Activated CD8-positive, alpha-beta memory T cell treated with anti-CD3 and anti-CD28 coated beads for 4 hours (primary cell): ENCODE data around the gene XG.
"Not testable (repeated sequence)": the region's sequence is repeated elsewhere in the genome, so short reads cannot be mapped to it uniquely, and the experiment has no call there.

ENCODE experiments used
- DNase-seq, 2 donors: peaks; one replicate each; pipeline ENCODE4 v3.0.0-alpha.2; 2020; ENCODE audit warnings: low read depth in 2 of 2

The XG gene, protein sequence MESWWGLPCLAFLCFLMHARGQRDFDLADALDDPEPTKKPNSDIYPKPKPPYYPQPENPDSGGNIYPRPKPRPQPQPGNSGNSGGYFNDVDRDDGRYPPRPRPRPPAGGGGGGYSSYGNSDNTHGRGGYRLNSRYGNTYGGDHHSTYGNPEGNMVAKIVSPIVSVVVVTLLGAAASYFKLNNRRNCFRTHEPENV

DNA sequence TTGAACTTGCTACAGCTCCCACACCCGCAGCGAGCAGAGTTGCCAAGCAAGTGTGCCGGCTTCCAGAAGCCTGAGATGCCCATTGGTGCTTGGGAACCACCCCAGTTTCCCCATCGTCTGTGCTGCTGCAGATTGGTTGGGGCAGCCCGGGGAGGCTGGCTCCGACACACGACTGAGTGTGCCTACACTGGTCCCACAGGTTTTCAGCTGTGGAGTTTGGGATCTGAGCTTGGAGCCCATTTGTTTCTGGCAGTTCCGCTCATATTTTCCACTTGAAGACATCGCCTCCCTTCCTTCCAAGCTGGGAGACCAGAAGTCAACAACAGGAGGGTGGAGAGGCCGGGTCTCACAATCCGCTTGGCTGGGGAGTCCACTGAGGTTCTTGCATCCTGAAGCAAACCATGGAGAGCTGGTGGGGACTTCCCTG lies at the start of gene XG:
Gene XG (plus strand): TSS at position 167 of the 427 bp plus-strand sequence. CDS start 235 bp downstream, at position 402.
- not testable (repeated sequence) for DNase-seq

DNA sequence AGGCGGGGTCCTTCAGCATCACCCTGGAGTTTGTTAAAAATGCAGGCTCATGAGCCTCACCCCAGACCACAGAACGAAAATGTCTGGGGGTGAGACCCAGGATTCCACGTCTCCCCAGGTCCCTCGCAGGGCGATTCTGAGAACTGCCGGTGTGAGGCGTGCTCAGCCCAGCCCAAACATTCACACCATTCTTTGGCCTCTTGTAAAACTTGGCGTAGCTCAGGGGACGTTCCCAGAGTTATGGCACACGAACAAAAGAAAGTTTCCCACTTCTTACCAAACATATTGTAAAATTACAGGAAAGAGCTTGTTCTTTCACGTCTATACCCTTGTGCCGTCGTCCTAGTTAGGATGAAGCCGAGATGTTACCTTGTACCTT lies 47.9 kb upstream of the XG start:
- DNase-seq = no peak

DNA sequence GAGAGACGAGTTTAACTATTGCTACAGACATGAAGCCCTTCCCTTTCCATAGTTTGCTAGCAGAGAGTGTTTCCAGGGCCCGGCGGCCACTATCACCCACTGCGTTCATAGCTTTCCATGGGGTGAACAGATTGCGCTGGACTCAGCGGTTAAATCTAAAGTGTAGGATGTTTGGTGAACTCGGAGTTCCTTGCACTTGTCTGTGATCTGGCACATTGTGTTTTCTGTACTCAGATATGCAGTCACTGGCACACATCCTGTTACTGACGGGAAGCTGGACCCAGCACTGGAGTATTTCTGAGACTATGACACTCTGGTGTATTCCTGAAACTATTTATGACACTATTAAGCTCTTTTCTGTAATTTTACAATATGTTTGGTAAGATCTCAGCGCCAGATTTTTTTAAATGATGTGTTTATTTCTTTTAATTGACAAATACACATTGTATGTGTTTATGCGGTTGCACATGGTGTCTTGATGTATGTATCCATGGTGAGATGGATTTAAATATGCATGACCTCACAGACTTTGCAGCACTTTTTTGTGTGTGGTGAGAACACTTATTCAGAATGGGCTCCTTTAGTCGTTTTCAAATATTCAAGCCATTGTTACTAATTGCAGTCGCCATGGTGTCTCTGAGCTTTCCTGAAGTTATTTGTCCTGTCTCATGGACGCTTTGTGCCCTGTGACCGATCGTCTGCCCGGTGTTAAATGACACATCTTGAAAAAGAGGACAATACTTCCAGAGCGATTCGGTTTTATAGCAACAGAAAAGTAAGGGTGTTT lies 46.6 kb upstream of the XG start:
- no peak for DNase-seq

DNA sequence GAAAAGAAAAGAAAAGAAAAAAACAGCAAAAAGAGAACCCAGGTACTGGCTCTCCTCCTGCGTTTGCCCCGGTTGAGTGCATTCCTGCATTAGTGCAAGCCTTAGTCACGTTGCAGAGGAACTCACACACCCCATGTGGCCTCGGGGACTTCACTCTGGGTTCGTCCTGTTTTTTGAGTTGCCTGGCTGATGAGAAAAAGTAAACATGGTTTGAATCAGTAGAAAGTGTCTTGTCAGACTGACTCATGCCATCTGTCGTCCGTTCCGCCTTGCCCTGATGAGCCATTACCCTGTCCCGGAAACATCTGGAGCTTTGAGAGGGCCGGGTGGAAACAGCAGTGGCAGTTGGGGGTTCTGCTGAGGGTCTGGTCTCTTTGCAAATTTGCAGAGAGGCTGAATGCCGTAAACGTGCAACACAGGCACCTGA lies 44.5 kb upstream of the XG start:
- DNase-seq = peak in 1 of 2 donors; percentile 50

DNA sequence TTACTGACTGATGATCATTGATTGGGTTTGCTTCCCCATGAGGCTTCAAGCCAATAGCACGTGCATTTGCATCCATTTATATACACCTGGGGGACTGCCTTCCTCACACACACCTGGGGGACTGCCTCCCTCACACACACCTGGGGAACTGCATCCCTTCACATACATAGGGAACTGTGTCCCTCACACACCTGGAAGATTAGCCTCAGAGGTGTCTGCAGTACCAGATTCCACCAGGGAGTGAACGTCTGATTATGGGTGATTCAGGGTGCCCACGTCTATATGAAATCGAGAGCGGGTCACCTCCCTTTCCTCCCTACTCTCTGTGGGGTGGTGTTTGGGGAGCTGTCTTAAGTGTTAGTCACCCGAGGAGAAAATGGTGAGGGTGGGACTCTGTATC lies 43.8 kb upstream of the XG start:
- no peak for DNase-seq

DNA sequence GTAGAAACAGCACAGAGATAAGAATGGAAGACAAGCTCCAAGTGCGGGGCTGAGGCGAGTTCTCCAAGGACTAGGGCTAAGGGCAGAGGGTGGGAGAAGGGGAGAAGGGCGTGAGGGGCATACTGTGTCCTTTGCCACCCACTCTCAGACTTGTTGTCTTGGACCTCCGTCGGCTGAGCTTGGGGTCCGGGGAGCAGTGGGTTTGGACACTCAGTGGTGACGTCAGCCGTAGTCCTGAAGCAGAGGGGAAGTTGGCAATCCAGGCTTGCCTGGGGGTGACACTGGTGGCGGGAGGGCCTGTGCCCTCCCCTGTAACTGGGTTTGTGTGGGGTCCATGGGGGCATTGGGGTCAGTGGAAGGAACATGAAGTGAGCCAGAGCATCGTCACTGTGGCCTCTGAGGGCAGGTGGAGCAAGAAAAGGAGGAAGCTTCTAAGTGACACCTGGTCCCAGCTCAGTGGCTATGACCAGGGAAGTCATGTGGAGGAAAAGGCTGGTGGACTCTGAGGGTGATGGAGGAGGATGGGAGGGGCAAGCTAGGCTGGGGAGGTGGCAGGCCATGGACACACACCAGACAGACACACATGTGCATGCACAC lies 43.1 kb upstream of the XG start:
- DNase-seq = no peak

DNA sequence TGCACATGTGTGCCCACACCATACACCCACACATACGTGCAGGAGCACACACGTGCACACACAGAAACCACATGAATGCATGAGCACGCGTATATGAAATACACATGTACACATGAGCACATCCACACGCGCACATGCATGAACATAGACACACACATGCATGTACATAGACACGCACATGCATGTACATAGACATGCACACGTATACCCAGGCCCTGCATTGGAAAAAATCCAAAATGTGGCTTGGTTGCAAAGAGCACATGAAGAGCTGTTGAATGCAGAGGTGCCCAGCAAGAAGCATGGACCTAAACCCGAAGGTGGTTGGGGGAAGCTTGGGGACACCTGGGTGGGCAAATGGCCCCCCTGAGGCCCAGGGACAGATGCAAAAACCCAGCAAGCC lies 42.3 kb upstream of the XG start:
- no peak for DNase-seq

DNA sequence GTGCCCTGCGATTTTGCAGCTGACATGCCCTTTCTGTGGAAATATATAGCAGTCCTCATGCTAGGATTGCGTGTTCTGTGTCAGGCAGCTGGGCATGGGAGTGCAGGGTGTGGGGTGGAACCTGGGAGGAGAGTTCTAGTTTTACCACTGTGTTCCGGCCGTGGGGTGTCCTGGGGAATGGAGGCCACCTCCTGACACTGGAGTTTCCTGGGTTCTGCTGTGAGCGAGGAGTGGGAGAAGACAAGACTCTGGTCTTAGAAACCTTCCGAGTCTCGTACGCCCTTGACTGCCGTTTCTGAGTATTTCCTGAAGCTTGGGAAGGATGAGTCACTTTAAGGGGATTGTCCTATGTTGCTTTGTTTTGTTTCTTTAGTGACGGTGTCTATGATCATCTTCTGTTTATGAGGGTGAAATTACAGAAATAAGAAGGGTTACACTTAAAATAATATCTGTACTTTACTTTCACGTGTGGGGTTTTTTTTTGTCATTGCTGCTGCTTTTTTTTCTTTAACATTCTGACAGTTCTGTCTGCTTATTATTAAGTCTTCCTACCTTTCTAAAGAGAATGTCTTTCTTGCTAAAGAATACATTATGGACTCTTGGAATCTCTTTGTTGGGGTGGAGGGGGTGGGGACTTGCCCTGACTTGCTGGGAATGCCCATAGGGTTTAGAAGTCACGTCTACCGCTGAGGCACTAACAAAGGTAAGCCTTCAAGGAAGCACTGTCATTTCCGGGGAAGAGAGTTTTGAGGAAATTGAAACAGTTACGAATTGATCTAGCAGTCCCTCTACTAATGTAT lies 41.6 kb upstream of the XG start:
- no peak for DNase-seq

DNA sequence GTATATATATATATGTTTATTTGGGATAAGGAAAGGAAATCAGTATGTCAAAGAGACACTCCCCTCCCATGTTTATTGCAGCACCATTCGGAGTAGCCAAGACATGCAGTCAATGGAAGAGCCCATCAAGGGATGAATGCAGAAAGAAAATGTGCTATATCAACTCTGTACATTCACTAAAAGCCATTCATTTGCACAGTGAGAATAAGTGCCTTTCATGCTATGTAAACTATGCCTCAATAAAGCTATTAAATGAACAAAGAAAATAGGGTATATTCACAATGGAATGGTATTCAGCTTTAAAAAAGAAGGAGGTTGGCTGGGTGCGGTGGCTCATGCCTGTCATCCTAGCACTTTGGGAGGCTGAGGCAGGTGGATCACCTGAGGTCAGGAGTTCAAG lies 40.4 kb upstream of the XG start:
- no peak for DNase-seq

DNA sequence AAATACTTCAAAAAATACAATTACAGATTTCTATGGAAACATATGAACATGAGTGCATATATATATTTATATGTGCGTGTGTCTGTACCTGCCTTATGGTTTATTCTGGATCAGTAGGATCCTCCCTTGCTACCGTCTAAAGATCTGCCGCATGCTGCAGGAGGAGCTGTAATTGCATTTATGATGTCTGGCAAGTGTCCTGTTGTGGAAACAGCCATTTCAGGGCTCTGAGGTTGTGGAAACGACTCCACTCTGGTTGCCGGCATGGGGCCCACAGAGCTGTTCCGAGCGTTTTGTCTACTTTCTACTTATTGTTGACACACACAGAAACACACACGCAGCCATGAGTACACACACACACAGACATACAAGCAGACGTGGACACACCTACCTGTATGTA lies 39.4 kb upstream of the XG start:
- DNase-seq = no peak

DNA sequence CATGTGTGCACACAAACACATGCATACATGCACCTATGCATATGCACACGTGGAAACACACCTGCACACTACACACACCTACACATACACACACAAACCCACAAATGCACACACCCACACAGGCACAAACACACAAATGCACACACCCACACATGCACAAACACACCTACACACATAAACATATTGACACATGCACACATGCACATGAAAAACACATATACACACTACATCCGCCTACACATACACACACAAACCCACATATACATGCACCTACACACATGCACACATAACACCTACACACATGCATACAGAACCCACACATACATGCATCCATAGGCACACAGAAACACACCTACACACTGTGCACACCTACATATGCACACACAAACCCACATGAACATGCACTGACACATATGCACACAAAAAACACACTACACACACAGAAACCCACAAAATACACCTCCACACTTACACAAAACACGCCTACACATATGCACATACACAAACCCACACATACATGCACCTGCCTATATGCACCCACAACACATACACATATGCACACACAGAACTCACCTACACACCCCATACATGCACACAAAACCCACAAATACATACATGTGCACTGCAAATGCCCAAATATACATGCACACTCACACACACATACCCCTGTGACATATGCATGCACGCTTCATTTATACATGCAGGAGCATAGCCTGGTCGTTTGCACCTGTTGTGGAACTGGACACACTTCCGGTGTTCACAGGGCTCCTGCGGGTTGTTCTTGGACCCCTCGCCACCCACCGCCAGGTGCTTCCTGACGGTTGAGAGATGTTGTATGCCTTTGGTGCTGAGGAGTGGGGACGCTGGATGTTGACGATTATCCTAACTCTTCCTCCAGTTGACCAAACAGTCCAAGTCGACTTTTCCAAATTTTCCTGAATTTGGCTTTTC lies 38.7 kb upstream of the XG start:
- DNase-seq = no peak

DNA sequence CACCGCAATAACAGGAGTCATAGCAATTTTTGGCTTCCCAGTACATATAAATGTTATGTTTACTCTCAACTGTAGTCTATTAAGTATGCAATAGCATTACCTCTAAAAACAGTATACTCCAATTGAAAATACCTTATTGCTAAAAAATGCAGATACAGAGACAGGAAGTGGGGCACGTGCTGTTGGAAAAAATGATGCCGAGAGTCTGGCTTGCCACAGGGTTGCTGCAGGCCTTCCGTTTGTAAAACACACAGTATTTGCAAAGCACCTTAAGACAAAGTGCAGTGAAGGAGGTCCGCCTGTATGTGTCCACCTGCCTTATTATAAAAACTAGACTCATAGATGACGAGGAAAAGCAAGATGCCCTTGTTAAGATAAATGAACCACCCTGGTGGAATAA lies 37.3 kb upstream of the XG start:
- DNase-seq = no peak

DNA sequence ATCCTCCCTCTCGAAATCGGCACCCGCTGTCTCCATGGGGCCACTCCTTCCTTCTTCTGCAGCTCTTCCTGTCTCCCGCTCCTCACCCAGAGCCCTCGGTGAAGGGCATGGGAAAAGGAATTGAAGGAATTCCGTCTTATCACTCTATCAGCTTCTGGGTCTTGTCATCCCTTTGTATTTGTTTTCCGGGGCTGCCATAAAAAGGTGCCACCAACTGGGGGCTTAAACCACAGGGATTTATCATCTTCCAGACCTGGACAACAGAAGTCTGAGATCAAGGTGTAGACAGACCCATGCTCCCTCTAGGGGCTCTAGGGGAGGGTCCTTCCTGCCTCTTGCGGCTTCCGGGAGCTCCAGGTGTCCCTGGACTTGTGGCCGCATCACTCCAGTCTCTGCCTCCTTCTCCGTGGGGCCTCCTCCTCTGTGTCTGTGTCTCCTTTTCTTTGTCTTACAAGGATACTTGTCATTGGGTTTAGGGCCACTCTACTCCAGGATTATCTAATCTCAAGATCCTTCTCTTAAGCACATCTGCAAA lies 36.7 kb upstream of the XG start:
- DNase-seq = no peak

DNA sequence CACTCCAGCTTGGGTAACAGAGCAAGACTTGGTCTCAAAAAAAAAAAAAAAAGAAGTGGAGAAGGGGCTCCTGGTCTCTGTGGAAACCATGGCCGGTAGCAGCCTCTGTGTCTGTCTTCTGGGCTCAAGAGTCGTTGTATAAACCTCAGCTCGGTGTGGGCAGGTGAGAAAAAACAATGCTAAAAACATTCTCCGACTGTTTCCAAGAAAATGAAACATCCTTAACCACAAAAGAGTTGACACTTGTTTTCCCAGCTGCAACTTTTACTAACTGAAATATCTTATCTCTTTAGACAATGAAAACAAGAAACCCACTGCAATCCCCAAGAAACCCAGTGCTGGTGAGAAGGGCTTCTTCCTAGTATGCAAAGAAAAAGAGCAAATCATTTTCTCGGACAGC lies 34.5 kb upstream of the XG start:
- DNase-seq = no peak

DNA sequence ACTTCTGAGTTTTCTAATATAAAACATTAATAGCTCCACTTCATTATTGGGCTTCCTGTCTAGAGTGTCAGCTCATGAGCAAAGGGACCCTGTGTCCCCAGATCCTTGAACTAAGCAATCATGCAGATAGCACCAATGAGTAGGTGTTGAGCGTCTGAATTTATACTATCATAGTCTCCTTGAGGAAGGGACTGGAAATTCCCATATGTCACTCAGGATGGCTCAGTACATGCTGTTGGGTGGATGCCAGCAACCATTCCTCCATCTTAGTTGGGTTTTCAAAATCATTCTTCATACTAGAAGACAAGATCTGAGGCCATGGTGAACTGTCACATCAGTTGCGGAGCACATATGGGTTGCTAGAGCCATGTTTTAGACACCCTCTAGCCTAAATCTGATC lies 33.0 kb upstream of the XG start:
- DNase-seq = no peak

DNA sequence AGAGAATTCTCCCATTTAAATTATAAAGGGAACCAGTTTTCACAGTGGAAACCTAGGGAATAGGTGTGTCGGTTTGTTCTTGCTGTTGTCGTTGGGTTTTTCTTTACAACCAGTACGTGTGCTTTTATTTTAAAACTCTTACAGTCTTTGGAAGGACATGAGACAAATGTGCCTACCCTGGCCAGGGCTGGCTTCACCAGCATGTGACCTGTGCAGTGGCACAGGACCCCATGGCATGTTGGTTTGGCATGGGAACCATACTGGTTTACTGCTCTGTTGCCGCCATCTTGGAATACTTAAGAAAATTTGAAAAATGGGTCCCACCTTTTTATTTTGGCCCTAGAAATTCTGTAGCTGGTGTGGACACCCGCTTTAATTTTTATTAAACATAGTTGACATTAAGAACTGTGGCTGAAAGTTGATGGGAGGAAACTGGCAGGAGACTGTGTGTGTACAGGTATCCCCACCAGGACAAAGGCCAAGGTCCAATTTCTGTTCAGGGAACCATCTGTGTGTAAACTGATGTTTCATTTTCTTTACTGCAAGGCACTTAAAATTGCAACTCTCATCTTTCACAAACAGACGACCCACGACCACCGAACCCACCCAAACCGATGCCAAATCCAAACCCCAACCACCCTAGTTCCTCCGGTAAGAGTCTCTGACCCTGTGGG lies 31.9 kb upstream of the XG start:
- no peak for DNase-seq

DNA sequence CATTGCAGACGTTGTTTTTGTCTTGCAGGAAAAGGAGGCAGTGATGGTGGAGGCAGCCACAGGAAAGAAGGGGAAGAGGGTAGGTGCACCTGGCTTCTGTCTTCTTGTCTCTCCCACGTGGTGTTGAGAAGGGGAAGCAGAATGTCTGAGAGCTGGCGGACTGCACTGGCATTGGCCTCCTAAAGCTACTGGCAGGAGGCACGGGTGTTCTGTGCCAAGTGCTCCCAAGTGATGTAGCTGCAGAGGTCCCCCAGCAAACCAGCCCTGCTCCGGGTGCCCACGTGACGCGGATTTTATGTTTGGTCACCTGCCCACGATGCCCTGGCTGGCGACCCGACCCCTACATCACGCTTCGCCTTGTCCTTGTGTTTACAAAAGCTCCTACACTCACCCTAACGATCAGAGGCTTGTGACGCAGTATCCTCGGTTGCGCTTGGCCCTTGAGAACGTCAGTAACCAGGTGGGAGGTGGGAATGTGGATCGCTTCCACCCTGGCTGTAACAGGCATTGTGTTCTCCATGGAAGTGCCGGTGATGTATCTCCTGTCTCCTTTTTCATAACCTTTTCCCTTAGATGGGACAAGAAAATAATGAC lies 28.5 kb upstream of the XG start:
- DNase-seq = no peak

DNA sequence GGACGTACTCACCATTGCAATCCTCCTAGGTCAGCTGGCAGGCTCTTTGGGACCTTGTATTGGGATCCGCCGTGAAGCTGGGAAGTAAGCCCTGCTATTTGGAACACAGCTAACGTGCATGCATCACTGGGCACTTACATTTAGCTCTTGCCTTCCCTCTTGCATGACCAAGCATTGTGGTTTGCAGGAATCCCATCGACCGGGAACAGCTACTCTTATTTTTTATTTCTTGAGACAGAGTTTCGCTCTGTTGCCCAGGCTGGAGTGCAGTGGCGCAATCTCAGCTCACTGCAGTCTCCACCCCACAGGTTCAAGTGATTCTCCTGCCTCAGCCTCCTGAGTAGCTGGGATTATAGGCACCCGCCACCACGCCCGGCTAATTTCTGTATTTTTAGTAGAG lies 24.6 kb upstream of the XG start:
- DNase-seq = not testable (repeated sequence)

DNA sequence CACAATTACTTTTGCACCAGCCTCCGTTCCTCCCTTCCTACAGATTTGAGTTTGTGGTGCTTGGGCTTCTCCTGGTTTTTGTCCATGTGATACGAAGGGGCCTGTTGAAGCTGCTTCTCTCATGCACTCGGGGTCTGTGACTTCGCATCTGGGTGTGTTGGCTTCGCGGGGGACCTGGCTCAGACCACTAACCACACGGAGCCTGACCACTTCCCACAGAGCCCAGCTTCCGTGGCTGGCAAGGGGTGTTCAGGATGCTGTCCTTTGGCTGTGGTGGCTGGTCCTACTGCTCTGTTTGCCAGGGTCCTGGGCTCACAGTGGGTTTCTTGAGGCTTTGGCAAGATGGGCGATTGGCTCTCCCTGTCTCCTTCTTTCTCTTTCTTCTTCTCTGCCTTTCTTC lies 19.8 kb upstream of the XG start:
- DNase-seq = no peak

DNA sequence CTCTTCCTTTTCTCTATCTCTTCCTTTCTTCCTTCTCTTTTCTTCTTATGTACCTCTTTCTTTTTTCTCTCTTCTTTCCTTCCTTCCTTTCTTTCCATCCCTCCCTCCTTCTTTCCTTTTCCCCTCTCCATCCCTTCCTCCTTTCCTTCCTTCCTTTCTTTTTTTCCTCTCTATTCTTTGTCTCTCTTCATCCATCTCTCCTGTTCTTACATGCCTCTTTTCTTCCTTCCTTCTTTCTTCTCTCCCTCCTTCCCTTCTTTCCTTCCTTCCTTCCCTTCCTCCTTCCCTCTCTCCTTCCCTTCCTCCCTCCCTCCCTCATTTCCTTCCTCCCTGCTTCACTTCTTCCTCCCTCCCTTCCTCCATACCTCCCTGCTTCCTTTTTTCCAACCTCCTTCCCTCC lies 19.2 kb upstream of the XG start:
- no peak for DNase-seq
